Kidney capillary endothelial cell (primary cell): ENCODE results near the gene NOVA2.
"Not testable (repeated sequence)": the region's sequence is repeated elsewhere in the genome, so short reads cannot be mapped to it uniquely, and the experiment has no call there.

ENCODE experiments used
- DNase-seq: peaks from one replicate; pipeline ENCODE4 v3.0.0-alpha.2; 2018; ENCODE audit warnings: low spot score

Gene NOVA2

GRCh38 chr19:45922281-45922680 is 51.4 kb downstream of the NOVA2 start:
- no peak for DNase-seq

- DNase-seq, result no peak
Measured at GRCh38 chr19:45920458-45920857, 53.2 kb downstream of the NOVA2 start.

GRCh38 chr19:45919678-45920077 is 54.0 kb downstream of the NOVA2 start:
- no peak for DNase-seq

- DNase-seq, result no peak
Measured at GRCh38 chr19:45918721-45919120, 54.9 kb downstream of the NOVA2 start.

GRCh38 chr19:45917421-45918091 is 56.1 kb downstream of the NOVA2 start:
- DNase-seq, result no peak

- no peak for DNase-seq
Measured at GRCh38 chr19:45913874-45914830, 59.5 kb downstream of the NOVA2 start, which contains the start of gene NANOS2. Gene NANOS2, minus strand, starts transcription at chr19:45914778. Its CDS starts 85 bp downstream, at chr19:45914693.

- DNase-seq, result no peak
Measured at GRCh38 chr19:45911291-45911690, 62.4 kb downstream of the NOVA2 start.

- DNase-seq, result no peak
Measured at GRCh38 chr19:45908956-45909355, 64.7 kb downstream of the NOVA2 start.

- DNase-seq, result no peak
Measured at GRCh38 chr19:45906221-45906620, 67.4 kb downstream of the NOVA2 start.

GRCh38 chr19:45905011-45905410 is 68.7 kb downstream of the NOVA2 start:
- no peak for DNase-seq

GRCh38 chr19:45902651-45903625 is 70.7 kb downstream of the NOVA2 start:
- peak; percentile 100 for DNase-seq

- peak; percentile 21 for DNase-seq
Measured at GRCh38 chr19:45901912-45902650, 71.6 kb downstream of the NOVA2 start, which contains the start of gene MYPOP. Gene MYPOP, minus strand, starts transcription at chr19:45902613. Its CDS starts 840 bp downstream, at chr19:45901773.

GRCh38 chr19:45901432-45901911 is 72.2 kb downstream of the NOVA2 start:
- no peak for DNase-seq

- no peak for DNase-seq
Measured at GRCh38 chr19:45900738-45901431, 72.8 kb downstream of the NOVA2 start.

GRCh38 chr19:45899919-45900589 is 73.6 kb downstream of the NOVA2 start:
- DNase-seq, result no peak

GRCh38 chr19:45899253-45899652 is 74.4 kb downstream of the NOVA2 start:
- DNase-seq, result no peak

GRCh38 chr19:45897261-45897812 is 76.3 kb downstream of the NOVA2 start:
- no peak for DNase-seq

GRCh38 chr19:45895983-45896599 is 77.6 kb downstream of the NOVA2 start:
- not testable (repeated sequence) for DNase-seq

GRCh38 chr19:45895519-45895972 is 78.1 kb downstream of the NOVA2 start:
- no peak for DNase-seq
